Ectodermal cell (in vitro differentiated cells): ENCODE results near the gene SNED1.

Source experiments
- H3K27ac ChIP-seq: 2 replicates; pipeline ENCODE4 v1.7.0; 2013; ENCODE audit warnings: mild to moderate bottlenecking, low read depth, low read length; ENCODE audit not compliant: insufficient read depth, poor library complexity, severe bottlenecking
- H3K27me3 ChIP-seq: 2 replicates; pipeline ENCODE4 v1.7.0; 2013; ENCODE audit warnings: mild to moderate bottlenecking, low read length; ENCODE audit not compliant: insufficient read depth, control insufficient read depth, poor library complexity, severe bottlenecking
- H3K36me3 ChIP-seq: one replicate; pipeline ENCODE4 v1.7.0; 2013; ENCODE audit warnings: low read length; ENCODE audit not compliant: control insufficient read depth, insufficient read depth
- H3K4me1 ChIP-seq: one replicate; pipeline ENCODE4 v1.7.0; 2013; ENCODE audit warnings: low read length; ENCODE audit not compliant: control insufficient read depth, insufficient read depth
- H3K4me3 ChIP-seq: 2 replicates; pipeline ENCODE4 v1.7.0; 2013; ENCODE audit warnings: low read depth, low read length, control low read depth; ENCODE audit not compliant: insufficient read depth
- H3K9me3 ChIP-seq: 2 replicates; pipeline ENCODE4 v1.7.0; 2013; ENCODE audit warnings: mild to moderate bottlenecking, low read length, moderate library complexity; ENCODE audit not compliant: control insufficient read depth
- WGBS, 2 experiments: methylation state at CpG; one replicate each; pipeline ENCODE4 v1.1.7; 2013; ENCODE audit warnings: missing lambda C conversion rate in 2 of 2; 5-methylcytosine and 5-hydroxymethylcytosine counted together

SNED1 gene

GRCh38 chr2:241001413-241002274 lies 3.2 kb downstream of the SNED1 start:
- peaks cover 51% of the 10 kb centered on the region for H3K27me3 ChIP-seq
- 87 to 90% methylated on average over 21 of the region's 21 CpGs for WGBS, 2 experiments

GRCh38 chr2:241002275-241003046 lies 4.0 kb downstream of the SNED1 start:
- peaks cover 3% of the 10 kb centered on the region for H3K9me3 ChIP-seq
- H3K4me1 ChIP-seq: peaks cover 4% of the 10 kb centered on the region
- H3K27ac ChIP-seq: no peak overlapping the region
- H3K36me3 ChIP-seq: no peaks in the 10 kb centered on the region
- H3K4me3 ChIP-seq: no peak overlapping the region
- peaks cover 43% of the 10 kb centered on the region for H3K27me3 ChIP-seq
- WGBS, 2 experiments: 89 to 91% methylated on average over 11 of the region's 11 CpGs

More at GRCh38 chr2:241001413-241002274, 3.2 kb downstream of the SNED1 start:
- Histone ChIP-seq H3K27ac (no peak overlapping the region), H3K36me3 (no peaks in the 10 kb centered on the region), H3K4me3 (no peak overlapping the region), H3K9me3 (peaks cover 3% of the 10 kb centered on the region), H3K4me1 (peaks cover 4% of the 10 kb centered on the region)

GRCh38 chr2:241003047-241003360 lies 4.6 kb downstream of the SNED1 start:
- WGBS, 2 experiments: 96 to 98% methylated on average over 4 to 7 of the region's 7 CpGs

GRCh38 chr2:241003369-241003768 lies 5.0 kb downstream of the SNED1 start:
- Histone ChIP-seq H3K9me3 (peaks cover 3% of the 10 kb centered on the region), H3K4me3 (no peak overlapping the region), H3K4me1 (no peaks in the 10 kb centered on the region), H3K36me3 (no peaks in the 10 kb centered on the region), H3K27me3 (peaks cover 34% of the 10 kb centered on the region), H3K27ac (no peak overlapping the region)
- 94 to 98% methylated on average over 2 of the region's 2 CpGs for WGBS, 2 experiments

More at GRCh38 chr2:241003047-241003360, 4.6 kb downstream of the SNED1 start:
- no peak overlapping the region for H3K4me3 ChIP-seq
- H3K36me3 ChIP-seq: no peaks in the 10 kb centered on the region
- peaks cover 37% of the 10 kb centered on the region for H3K27me3 ChIP-seq
- H3K4me1 ChIP-seq: peaks cover 1% of the 10 kb centered on the region
- peaks cover 3% of the 10 kb centered on the region for H3K9me3 ChIP-seq
- no peak overlapping the region for H3K27ac ChIP-seq

GRCh38 chr2:241003830-241004564 lies 5.6 kb downstream of the SNED1 start:
- H3K9me3 ChIP-seq: peaks cover 3% of the 10 kb centered on the region
- WGBS, 2 experiments: 94% methylated on average over 1 of the region's 1 CpG
- H3K27me3 ChIP-seq: peaks cover 32% of the 10 kb centered on the region
- H3K36me3 ChIP-seq: no peaks in the 10 kb centered on the region
- H3K4me3 ChIP-seq: no peak overlapping the region
- H3K27ac ChIP-seq: no peak overlapping the region
- H3K4me1 ChIP-seq: no peaks in the 10 kb centered on the region

GRCh38 chr2:241005569-241005968 lies 7.2 kb downstream of the SNED1 start:
- Histone ChIP-seq H3K27ac (no peak overlapping the region), H3K36me3 (no peaks in the 10 kb centered on the region), H3K4me1 (peaks cover 12% of the 10 kb centered on the region), H3K27me3 (peaks cover 16% of the 10 kb centered on the region), H3K9me3 (peaks cover 3% of the 10 kb centered on the region), H3K4me3 (no peak overlapping the region)
- WGBS, 2 experiments: 94 to 100% methylated on average over 1 to 2 of the region's 2 CpGs

GRCh38 chr2:241006412-241006811 lies 8.0 kb downstream of the SNED1 start:
- 83 to 94% methylated on average over 2 of the region's 3 CpGs for WGBS, 2 experiments
- Histone ChIP-seq H3K4me3 (no peak overlapping the region), H3K27ac (no peak overlapping the region), H3K36me3 (no peaks in the 10 kb centered on the region), H3K27me3 (peaks cover 8% of the 10 kb centered on the region), H3K4me1 (peaks cover 15% of the 10 kb centered on the region), H3K9me3 (peaks cover 3% of the 10 kb centered on the region)

GRCh38 chr2:241007111-241007510 lies 8.7 kb downstream of the SNED1 start:
- no peak overlapping the region for H3K4me3 ChIP-seq
- H3K4me1 ChIP-seq: peaks cover 15% of the 10 kb centered on the region
- no peak overlapping the region for H3K27ac ChIP-seq
- no peaks in the 10 kb centered on the region for H3K36me3 ChIP-seq
- H3K27me3 ChIP-seq: peaks cover 3% of the 10 kb centered on the region
- H3K9me3 ChIP-seq: peaks cover 3% of the 10 kb centered on the region
- 96% methylated on average over 7 of the region's 7 CpGs for WGBS, 2 experiments

- H3K27me3 ChIP-seq: peaks cover 3% of the 10 kb centered on the region
- peaks cover 3% of the 10 kb centered on the region for H3K9me3 ChIP-seq
- H3K27ac ChIP-seq: no peak overlapping the region
- no peak overlapping the region for H3K4me3 ChIP-seq
- no peaks in the 10 kb centered on the region for H3K36me3 ChIP-seq
- H3K4me1 ChIP-seq: peaks cover 15% of the 10 kb centered on the region
- WGBS, 2 experiments: 83 to 85% methylated on average over 20 of the region's 20 CpGs
Measured at GRCh38 chr2:241007880-241008710, 9.7 kb downstream of the SNED1 start.
